H1 (cell line): ENCODE data around the gene HLTF. TPM values are rescaled to one million over a fixed set of nuclear protein-coding genes. Genes with fewer than 3 reads are reported as not detected.

Experiments used
- CTCF ChIA-PET: fragments of 300-600 bp; sonication (Branson Sonifier 250); formaldehyde crosslinking; loops from one replicate; lab custom pipeline; 2021; ENCODE audit not compliant: partially characterized antibody; lab: Charles Lee
- POLR2A ChIA-PET: fragments of 300-600 bp; sonication (Branson Sonifier 250); formaldehyde crosslinking; loops from one replicate; lab custom pipeline; 2021; ENCODE audit warnings: inconsistent platforms; ENCODE audit not compliant: partially characterized antibody; lab: Charles Lee
- DNase-seq, 2 experiments: peaks; one replicate each; pipeline versions ENCODE4 v3.0.0 to v3.0.0-alpha.2; 2010 to 2022; ENCODE audit warnings: low spot score in 2 of 2, low read depth in 1 of 2, mixed read lengths in 1 of 2
- FAIRE-seq: peaks from 2 replicates; lab custom pipeline; 2011; peaks lifted over from hg19 to GRCh38; lab: Jason Lieb, UNC
- H2AFZ ChIP-seq: 2 replicates; pipeline ENCODE4 v1.8.1; 2012; ENCODE audit warnings: low read length, inconsistent platforms
- H2AK5ac ChIP-seq: 2 replicates; pipeline ENCODE4 v1.6.1; 2013; ENCODE audit warnings: low read depth, low read length
- H2BK120ac ChIP-seq: replicated peaks from 2 replicates; pipeline ENCODE3; 2013; ENCODE audit warnings: low read depth, low read length, inconsistent platforms
- H2BK12ac ChIP-seq: 2 replicates; pipeline ENCODE4 v1.6.1; 2013; ENCODE audit warnings: low read depth, low read length
- H2BK15ac ChIP-seq: 2 replicates; pipeline ENCODE4 v1.6.1; 2013; ENCODE audit warnings: low read length
- H2BK20ac ChIP-seq: 2 replicates; pipeline ENCODE4 v1.6.1; 2013; ENCODE audit warnings: low read length
- H2BK5ac ChIP-seq: 2 replicates; pipeline ENCODE4 v1.6.1; 2013; ENCODE audit warnings: low read depth, low read length
- H3K14ac ChIP-seq: 2 replicates; pipeline ENCODE4 v1.6.1; 2013; ENCODE audit warnings: inconsistent platforms; ENCODE audit not compliant: insufficient read length
- H3K18ac ChIP-seq: 2 replicates; pipeline ENCODE4 v1.6.1; 2013; ENCODE audit warnings: low read length; ENCODE audit errors: extremely low read depth
- H3K23ac ChIP-seq: 2 replicates; pipeline ENCODE4 v1.6.1; 2013; ENCODE audit warnings: inconsistent platforms; ENCODE audit not compliant: insufficient read length
- H3K23me2 ChIP-seq: 2 replicates; pipeline ENCODE4 v1.6.1; 2013; ENCODE audit warnings: low read depth, low read length
- H3K27ac ChIP-seq: 2 replicates; pipeline ENCODE4 v1.6.1; 2011; ENCODE audit warnings: low read depth, low read length, inconsistent platforms
- H3K27me3 ChIP-seq, 4 experiments: replicated peaks in 1 of 4; 1 replicate in 1 of 4; 2 replicates in 3 of 4; pipeline versions ENCODE4 v1.6.1 to v1.8.1; 2011 to 2013; ENCODE audit warnings: low read length in 3 of 4, mild to moderate bottlenecking in 3 of 4, inconsistent platforms in 2 of 4, mixed read lengths in 2 of 4, moderate library complexity in 1 of 4; ENCODE audit not compliant: control insufficient read depth in 3 of 4, insufficient read depth in 3 of 4; ENCODE audit errors: extremely low read depth in 1 of 4
- H3K36me3 ChIP-seq, 4 experiments: 2 replicates each; pipeline versions ENCODE4 v1.6.1 to v1.8.1; 2011 to 2013; ENCODE audit warnings: mild to moderate bottlenecking in 4 of 4, low read length in 3 of 4, moderate library complexity in 2 of 4, control low read depth in 1 of 4, inconsistent platforms in 1 of 4; ENCODE audit not compliant: insufficient read depth in 4 of 4, control insufficient read depth in 2 of 4
- H3K4ac ChIP-seq: replicated peaks from 2 replicates; pipeline ENCODE3; 2013; ENCODE audit warnings: low read length, low read depth, mixed read lengths, inconsistent platforms; ENCODE audit not compliant: insufficient read length
- H3K4me1 ChIP-seq, 4 experiments: replicated peaks in 1 of 4; 1 replicate in 1 of 4; 2 replicates in 3 of 4; pipeline versions ENCODE4 v1.6.1 to v1.8.1; 2011 to 2013; ENCODE audit warnings: low read length in 3 of 4, inconsistent platforms in 2 of 4, mixed read lengths in 1 of 4; ENCODE audit not compliant: insufficient read depth in 4 of 4, control insufficient read depth in 3 of 4
- H3K4me2 ChIP-seq, 2 experiments: 2 replicates each; pipeline versions ENCODE4 v1.6.1 to v1.8.1; 2011 to 2013; ENCODE audit warnings: low read depth in 2 of 2, low read length in 2 of 2, control low read depth in 1 of 2, inconsistent platforms in 1 of 2, mild to moderate bottlenecking in 1 of 2; ENCODE audit not compliant: insufficient read depth in 1 of 2
- H3K4me3 ChIP-seq, 4 experiments: fragments of 200-600, 300-600 bp in 1 of 4; sonication (generic), shearing (Covaris generic), sonication (Bioruptor Twin) in 1 of 4; 2 replicates each; pipeline versions ENCODE4 v1.5.1 to v1.8.1; 2011 to 2016; ENCODE audit warnings: low read length in 4 of 4, low read depth in 3 of 4, control low read depth in 2 of 4, inconsistent platforms in 2 of 4, mild to moderate bottlenecking in 2 of 4, mixed read lengths in 1 of 4, moderate library complexity in 1 of 4; ENCODE audit not compliant: insufficient read depth in 2 of 4; ENCODE audit errors: extremely low read depth in 1 of 4
- H3K56ac ChIP-seq: replicated peaks from 2 replicates; pipeline ENCODE3; 2013; ENCODE audit warnings: low read depth, mild to moderate bottlenecking, mixed read lengths, low read length, inconsistent platforms; ENCODE audit not compliant: insufficient read length
- H3K79me1 ChIP-seq: 2 replicates; pipeline ENCODE4 v1.6.1; 2013; ENCODE audit warnings: low read depth, low read length, control low read depth
- H3K79me2 ChIP-seq, 2 experiments: 2 replicates each; pipeline versions ENCODE4 v1.6.1 to v1.8.1; 2012 to 2013; ENCODE audit warnings: low read length in 2 of 2, mild to moderate bottlenecking in 2 of 2, inconsistent platforms in 1 of 2; ENCODE audit not compliant: insufficient read depth in 2 of 2, control insufficient read depth in 1 of 2
- H3K9ac ChIP-seq, 4 experiments: replicated peaks in 1 of 4; 1 replicate in 1 of 4; 2 replicates in 3 of 4; pipeline versions ENCODE4 v1.6.1 to v1.8.1; 2011 to 2013; ENCODE audit warnings: low read depth in 3 of 4, low read length in 3 of 4, control low read depth in 2 of 4, mild to moderate bottlenecking in 2 of 4, moderate library complexity in 2 of 4, inconsistent platforms in 1 of 4; ENCODE audit errors: extremely low read depth in 1 of 4
- H3K9me3 ChIP-seq, 2 experiments: 2 replicates each; pipeline versions ENCODE4 v1.6.1 to v1.8.1; 2012 to 2013; ENCODE audit warnings: mild to moderate bottlenecking in 2 of 2, moderate library complexity in 2 of 2, control low read depth in 1 of 2, inconsistent platforms in 1 of 2, low read depth in 1 of 2, low read length in 1 of 2, mixed read lengths in 1 of 2; ENCODE audit not compliant: insufficient read depth in 2 of 2
- H4K20me1 ChIP-seq, 2 experiments: replicated peaks in 1 of 2; 2 replicates each; pipeline versions ENCODE3 to v1.8.1; 2011 to 2013; ENCODE audit warnings: inconsistent platforms in 2 of 2, low read length in 2 of 2, mild to moderate bottlenecking in 1 of 2; ENCODE audit not compliant: insufficient read depth in 2 of 2, control insufficient read depth in 1 of 2
- H4K5ac ChIP-seq: 2 replicates; pipeline ENCODE4 v1.6.1; 2013; ENCODE audit warnings: low read length, low read depth, mixed read lengths, inconsistent platforms; ENCODE audit not compliant: insufficient read length
- H4K8ac ChIP-seq: 2 replicates; pipeline ENCODE4 v1.8.0; 2013; ENCODE audit warnings: mild to moderate bottlenecking, moderate library complexity, low read length, inconsistent platforms; ENCODE audit not compliant: insufficient read depth; ENCODE audit errors: extremely low read depth
- H4K91ac ChIP-seq: replicated peaks from 2 replicates; pipeline ENCODE3; 2013; ENCODE audit warnings: low read length, mixed read lengths, inconsistent platforms; ENCODE audit not compliant: insufficient read length
- GTF2F1 ChIP-seq: IDR thresholded peaks from 2 replicates; pipeline ENCODE4 v1.6.1; 2012; ENCODE audit warnings: low read depth, low read length, improper control_type of control experiment, borderline replicate concordance
- HDAC6 ChIP-seq: IDR thresholded peaks from one replicate; pipeline ENCODE4 v1.7.1; 2012; ENCODE audit warnings: low read depth, mild to moderate bottlenecking, inconsistent platforms, low read length, moderate library complexity
- WGBS, 2 experiments: shearing (Covaris generic) in 1 of 2; methylation state at CpG; one replicate each; pipeline versions ENCODE4 v1.1.6 to v1.1.7; 2013 to 2015; ENCODE audit warnings: low lambda C conversion rate in 2 of 2, mixed read lengths in 2 of 2, inconsistent platforms in 1 of 2, low coverage in 1 of 2, missing lambda C conversion rate in 1 of 2; ENCODE audit not compliant: insufficient replicate concordance in 2 of 2, insufficient coverage in 1 of 2, insufficient read length in 1 of 2; ENCODE audit errors: extremely low coverage in 1 of 2, missing lambda C conversion rate in 1 of 2; 5-methylcytosine and 5-hydroxymethylcytosine counted together
- polyA plus RNA-seq, 7 experiments: library from polyadenylated mRNA; depleted of rRNA in 3 of 7; stranded (reverse) in 5 of 7; unstranded in 2 of 7; fragments of >200 nt in 5 of 7; fragments of 200-250 nt in 2 of 7; gene quantifications; 1 replicate in 5 of 7; 2 replicates in 1 of 7; 4 replicates in 1 of 7; pipeline versions ENCODE4 v1.2.1 to v1.2.3, GENCODE V29; 2011 to 2013; ENCODE audit warnings: missing spikeins in 2 of 7, mixed read lengths in 2 of 7
- total RNA-seq: library from RNA; stranded (reverse); fragmentation: NEBNext Ultra II Directional; extraction: Animal tissue kit (Norgen Biotek cat#: 25700); gene quantifications from 2 replicates; pipeline ENCODE4 v1.2.1, GENCODE V29; 2021

HLTF gene
- total and polyA plus RNA-seq, 2 of the 8 experiments (the other 6 are each of a cell fraction or from before 2014, with no cell fraction given), result 18.1 to 60.3 TPM

- TF ChIP-seq HDAC6, result no peak
- TF ChIP-seq GTF2F1, result no peak
- Histone ChIP-seq H3K4me1 (peaks cover 0 to 9% (median 1%) of the 10 kb centered on the region in 4 experiments; a peak in 2 of 7 replicates), H3K23me2 (no peaks in the 10 kb centered on the region), H3K27me3 (no peaks in the 10 kb centered on the region), H4K5ac (no peak overlapping the region), H3K23ac (no peak overlapping the region), H3K56ac (no peak overlapping the region), H3K27ac (no peak overlapping the region), H3K14ac (no peak overlapping the region), H2BK12ac (no peak overlapping the region), H3K79me1 (no peaks in the 10 kb centered on the region; the same call in 1 of the 2 replicates), H3K79me2 (no peaks in the 10 kb centered on the region), H3K9ac (no peak overlapping the region), H3K4ac (no peak overlapping the region), H4K8ac (no peak overlapping the region), H3K4me3 (no peak overlapping the region), H3K4me2 (no peak overlapping the region), H2BK20ac (no peak overlapping the region), H2BK120ac (no peak overlapping the region), H3K18ac (no peak overlapping the region), H2AFZ (no peak overlapping the region), H2AK5ac (no peak overlapping the region), H2BK15ac (no peak overlapping the region), H3K9me3 (no peaks in the 10 kb centered on the region), H3K36me3 (peaks cover 0 to 8% (median 3%) of the 10 kb centered on the region in 4 experiments; a peak in 3 of 8 replicates), H4K20me1 (no peaks in the 10 kb centered on the region), H4K91ac (no peak overlapping the region), H2BK5ac (no peak overlapping the region)
- CTCF ChIA-PET, result interaction anchor here (0.7 to 1.2 kb wide), 5 partner anchors 10 to 277 kb away, joined by 3 to 5 read pairs (median 4); no protein-coding TSS in a partner anchor
- WGBS, 2 experiments, result 71% methylated on average over 7 of the region's 7 CpGs; no CpG with 5 or more reads in 1 of the 2 experiments
- no peak for DNase-seq
- POLR2A ChIA-PET, result interaction anchor here (1.1 to 1.2 kb wide), 2 partner anchors 13 to 44 kb away, joined by 3 to 4 read pairs; no protein-coding TSS in a partner anchor
- no peak for FAIRE-seq
These were observed 87.5 kb downstream of the HLTF start for GRCh38 chr3:148998715-148999423.
